Tibial nerve (tissue), 3 donors: Measurements from ENCODE around the gene CEP112.

Experiments
- POLR2A ChIP-seq, 2 donors: fragments of 450-650 bp; IDR thresholded peaks; one replicate each; pipeline ENCODE4 v1.6.1; 2017; ENCODE audit warnings: antibody characterized with exemption in 2 of 2, mild to moderate bottlenecking in 2 of 2, moderate library complexity in 2 of 2
- TF ChIP-seq, protein P1 (sequence below), 5 experiments: fragments of 200-600 bp in 3 of 5; fragments of 450-650 bp in 2 of 5; sonication (generic) in 3 of 5; IDR thresholded peaks; one replicate each; pipeline ENCODE4 v1.5.1; 2016 to 2019; ENCODE audit warnings: antibody characterized with exemption in 5 of 5, mild to moderate bottlenecking in 3 of 5, moderate library complexity in 2 of 5

DNA sequence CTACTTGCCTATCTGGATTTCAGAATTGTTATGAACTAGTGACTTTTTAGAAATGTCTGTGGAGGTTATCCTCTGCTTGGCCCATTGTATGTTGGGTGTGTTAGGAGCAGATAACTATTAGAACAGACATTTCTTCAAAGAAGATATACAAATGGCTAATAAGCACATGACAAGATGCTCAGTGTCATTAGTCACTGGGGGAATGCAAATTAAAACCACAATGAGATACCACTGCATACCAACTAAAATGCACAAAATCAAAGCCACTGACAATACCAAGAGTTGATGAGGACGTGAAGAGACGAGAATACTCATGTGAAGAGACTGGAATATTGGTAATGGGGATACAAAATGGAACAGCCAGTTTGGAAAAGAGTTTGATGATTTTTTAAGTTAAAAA, 39.2 kb downstream of the CEP112 start:
- TF ChIP-seq, protein P1, sequence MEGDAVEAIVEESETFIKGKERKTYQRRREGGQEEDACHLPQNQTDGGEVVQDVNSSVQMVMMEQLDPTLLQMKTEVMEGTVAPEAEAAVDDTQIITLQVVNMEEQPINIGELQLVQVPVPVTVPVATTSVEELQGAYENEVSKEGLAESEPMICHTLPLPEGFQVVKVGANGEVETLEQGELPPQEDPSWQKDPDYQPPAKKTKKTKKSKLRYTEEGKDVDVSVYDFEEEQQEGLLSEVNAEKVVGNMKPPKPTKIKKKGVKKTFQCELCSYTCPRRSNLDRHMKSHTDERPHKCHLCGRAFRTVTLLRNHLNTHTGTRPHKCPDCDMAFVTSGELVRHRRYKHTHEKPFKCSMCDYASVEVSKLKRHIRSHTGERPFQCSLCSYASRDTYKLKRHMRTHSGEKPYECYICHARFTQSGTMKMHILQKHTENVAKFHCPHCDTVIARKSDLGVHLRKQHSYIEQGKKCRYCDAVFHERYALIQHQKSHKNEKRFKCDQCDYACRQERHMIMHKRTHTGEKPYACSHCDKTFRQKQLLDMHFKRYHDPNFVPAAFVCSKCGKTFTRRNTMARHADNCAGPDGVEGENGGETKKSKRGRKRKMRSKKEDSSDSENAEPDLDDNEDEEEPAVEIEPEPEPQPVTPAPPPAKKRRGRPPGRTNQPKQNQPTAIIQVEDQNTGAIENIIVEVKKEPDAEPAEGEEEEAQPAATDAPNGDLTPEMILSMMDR (IDR thresholded peaks at IDR 0.05), result no peak
- TF ChIP-seq POLR2A (IDR thresholded peaks at IDR 0.05), result no peak
